GM18498 (cell line): ENCODE data around the gene GHRHR.

Source experiments
- ATAC-seq: cut with Tn5 transposase; IDR thresholded peaks from one replicate; pipeline ENCODE4 v1.9.1; 2021; ENCODE audit warnings: mild to moderate bottlenecking, moderate library complexity; ENCODE audit not compliant: unreplicated experiment

The GHRHR gene

DNA sequence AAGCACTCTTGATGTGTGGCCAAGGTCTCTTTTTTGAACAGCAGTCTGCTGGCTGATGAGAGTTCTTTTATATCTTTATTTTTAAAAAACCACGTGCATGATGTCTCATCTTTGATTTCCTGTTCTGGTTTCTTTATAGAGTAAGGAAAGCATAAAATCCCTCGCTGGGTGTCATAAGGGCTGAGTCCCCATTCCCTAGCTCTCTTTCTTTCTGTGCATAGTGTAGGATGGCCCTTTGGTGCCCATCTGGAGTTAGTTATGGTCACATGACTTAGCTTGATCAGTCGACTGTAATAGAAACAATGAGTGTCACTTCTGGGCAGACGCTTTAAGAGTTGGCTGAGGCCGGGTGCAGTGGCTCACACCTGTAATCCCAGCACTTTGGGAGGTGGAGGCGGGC lies 38.5 kb downstream of the GHRHR start:
- ATAC-seq = no peak

DNA sequence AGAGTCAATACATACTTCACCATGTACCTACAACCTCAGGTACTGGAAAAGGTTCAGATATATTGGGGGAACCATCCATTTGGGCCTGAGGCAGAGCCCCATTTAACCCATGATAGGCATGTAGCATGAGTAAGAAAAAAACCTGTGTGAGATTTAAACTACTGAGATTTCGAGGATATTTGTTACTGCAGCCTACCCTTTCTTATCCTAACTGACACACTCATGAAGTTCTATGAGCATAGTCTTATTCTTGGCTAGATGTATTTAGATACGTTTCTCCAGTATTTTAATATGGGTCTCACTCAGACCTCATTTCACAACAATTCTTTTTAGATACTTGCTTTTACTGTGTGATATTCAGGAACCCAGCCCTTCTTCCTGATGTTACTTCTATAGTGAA lies 39.3 kb downstream of the GHRHR start:
- ATAC-seq = no peak

DNA sequence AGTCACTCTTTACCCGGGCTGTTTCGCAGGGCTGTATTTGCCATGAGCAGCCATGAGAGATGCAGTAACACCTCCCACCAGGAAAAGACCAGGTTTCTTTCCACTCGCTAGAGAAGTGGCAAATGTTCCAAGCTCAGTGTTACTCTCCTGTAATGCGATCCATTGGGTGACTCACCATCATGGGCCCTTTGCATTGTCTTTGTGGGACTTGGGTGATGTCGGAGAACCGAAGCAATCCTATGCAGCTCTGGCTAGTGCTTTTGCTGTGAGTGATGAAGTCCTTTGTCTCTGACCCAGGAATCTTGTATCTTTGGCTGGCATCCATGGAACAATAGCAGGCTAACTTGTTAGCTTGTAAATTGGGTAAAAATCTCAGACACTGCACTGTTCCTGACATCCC lies 40.0 kb downstream of the GHRHR start:
- no peak for ATAC-seq

DNA sequence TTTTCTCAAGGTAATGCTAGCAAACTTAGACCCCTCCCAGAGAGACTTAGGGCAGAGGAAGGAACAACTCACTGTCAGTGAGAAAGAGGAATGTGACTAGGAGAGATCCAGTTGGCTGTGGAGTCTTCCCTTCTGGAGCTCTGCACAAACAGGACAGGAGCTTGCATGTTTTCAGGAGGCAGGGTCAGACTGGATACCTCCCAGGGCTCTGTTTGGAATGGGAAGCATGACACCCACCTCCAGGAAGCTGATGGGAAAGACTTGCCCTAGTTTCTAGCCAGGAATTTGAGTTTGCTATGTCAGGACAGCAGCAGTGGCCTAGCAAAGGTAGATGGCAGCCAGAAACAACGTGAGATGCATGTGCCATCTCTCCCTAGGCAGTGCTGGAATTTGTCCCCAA lies 40.6 kb downstream of the GHRHR start:
- no peak for ATAC-seq

DNA sequence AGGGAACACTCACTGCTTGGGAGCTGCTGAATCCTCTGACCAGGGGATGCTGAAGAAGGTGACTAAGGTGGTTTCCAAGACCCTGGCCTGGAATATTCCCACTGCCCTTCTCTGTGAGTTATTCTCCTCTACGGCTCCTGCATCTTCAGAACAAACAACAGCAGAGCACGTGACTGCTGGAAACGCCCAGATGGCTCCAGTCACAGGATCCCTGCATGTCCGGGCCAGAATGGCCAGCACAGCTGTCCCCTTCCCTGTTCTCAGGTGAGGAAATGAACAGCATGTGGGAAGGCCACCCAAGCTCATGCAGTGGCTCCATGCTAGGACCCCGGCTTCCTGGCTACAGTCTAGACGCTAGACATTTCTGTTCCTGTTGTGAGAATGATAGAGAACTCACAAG lies 43.1 kb downstream of the GHRHR start:
- no peak for ATAC-seq

DNA sequence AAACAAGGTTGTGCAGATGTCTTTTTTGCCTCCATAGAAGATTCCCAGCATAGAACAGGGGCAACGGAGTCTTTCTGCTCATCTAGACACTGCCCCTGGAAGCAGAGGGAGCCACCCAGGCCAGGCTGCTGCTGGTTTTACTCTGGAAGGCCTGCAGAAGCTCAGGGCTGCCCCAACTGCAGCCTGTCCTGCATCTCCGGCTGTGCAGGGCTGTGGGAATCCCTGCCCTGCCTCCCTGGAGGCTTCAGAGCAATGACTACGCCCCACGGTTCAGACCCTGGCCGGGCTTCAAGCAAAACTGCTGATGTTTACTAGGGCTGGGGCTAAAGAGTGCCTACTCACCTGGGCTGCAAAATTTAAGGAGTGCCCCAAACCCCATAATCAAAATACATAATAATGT lies 43.9 kb downstream of the GHRHR start:
- ATAC-seq = no peak

DNA sequence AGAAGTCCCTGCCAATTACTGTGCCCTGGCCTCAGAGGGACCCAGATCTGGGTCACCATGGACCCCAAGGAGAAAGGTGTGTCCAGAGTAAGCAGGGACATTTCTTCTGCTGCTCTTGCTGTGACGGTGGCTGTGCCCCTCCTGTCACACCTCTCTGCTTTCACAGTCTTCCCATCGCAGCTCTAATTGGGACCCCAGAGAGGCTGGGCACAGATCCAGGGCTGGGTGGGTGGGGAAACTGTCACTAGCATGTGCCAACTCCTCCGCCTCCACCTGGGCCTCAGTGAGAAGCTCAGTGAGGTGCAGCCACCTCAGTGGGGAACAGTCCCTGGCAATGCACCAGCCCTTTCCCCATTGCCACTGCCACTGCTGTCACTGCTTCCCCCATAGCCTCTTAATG lies 51.1 kb downstream of the GHRHR start:
- ATAC-seq = no peak

DNA sequence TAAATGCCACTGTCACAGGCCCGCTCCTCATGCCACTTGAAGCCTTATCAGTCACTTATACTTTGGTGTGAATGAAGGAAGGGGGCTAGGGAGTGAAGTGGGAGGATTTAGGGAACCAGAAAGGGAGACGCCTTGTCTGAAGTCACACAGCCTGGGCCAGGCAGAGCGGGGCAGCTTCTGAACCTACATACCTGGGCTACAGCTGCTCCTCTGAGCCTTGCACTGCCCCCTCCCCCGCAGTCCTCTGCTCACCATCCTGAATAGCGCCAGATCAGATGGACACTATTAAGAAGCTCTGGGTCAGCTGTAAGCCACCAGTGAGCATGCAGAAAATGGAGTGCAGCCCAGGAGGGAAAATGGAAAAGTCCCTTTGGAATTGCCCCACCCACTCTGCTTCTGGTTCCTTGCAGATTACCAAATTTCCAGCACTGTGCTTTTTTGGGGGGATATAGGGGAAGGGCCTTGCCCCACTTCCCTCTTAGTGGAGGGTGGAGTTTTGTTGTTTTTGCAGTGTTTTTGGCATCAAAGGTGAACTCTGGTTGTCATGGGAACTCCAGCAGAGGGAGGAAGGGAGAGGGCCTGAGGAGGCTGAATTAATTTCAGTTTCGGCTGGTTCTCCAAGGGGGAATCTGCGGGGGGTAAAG lies 53.4 kb downstream of the GHRHR start:
- no peak for ATAC-seq

DNA sequence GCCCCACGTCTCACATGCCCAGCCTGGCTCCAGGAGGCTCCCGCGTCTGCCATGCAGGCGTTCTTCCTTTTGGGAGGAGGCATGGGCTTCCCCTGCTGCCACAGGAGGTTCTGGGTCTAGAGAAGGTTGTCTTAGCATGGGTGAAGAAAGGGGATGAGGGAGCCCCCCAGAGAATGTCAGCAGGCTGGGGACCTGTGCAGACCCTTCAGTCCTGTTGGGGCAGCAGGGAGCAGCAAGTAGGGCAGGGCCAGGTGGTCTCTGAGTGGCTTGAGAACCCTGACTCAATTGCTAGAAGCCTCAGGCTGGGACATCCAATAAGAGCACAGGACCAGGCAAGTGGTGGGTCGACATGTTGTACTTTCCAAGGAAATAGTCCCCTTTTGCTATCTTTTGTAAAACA lies 54.0 kb downstream of the GHRHR start:
- no peak for ATAC-seq

DNA sequence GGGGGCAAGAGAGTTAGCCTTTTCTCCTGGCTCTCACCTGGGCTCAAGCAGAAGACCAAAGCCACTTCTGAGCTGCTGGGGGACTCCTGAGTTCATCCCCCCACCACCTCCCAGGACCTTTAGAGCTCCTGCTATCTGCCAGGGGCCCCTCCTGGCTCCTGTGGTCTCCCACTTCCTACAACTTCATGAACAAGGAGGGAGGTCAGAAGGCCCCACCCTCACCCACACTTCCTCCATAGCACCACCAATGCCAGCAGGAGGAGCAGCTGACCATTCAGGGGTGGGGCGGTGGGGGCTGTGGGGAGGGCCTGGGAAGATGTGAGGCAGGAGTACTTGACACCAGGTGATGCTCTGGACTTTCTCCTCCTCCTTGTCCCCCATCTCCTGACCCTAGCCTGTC lies 55.8 kb downstream of the GHRHR start:
- ATAC-seq = no peak

DNA sequence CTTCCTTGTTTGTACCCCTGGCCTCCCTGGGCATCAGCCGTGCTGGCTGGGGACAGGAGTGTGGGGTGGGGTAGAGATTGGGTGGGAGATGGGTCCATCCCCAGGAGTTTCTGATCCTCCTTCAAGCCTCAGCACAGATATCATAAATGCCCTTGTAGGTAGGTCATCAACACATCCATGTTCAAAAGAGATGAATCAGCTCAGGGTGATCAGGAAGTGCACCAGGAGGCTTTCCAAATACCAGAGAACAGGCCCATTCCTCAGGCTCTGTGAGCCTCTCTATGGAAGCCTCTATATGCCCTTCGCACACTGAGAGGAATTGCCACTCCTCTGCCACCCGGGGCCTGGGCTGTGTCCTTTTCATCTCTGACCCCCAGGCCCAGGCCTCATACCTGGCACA lies 56.4 kb downstream of the GHRHR start:
- no peak for ATAC-seq

DNA sequence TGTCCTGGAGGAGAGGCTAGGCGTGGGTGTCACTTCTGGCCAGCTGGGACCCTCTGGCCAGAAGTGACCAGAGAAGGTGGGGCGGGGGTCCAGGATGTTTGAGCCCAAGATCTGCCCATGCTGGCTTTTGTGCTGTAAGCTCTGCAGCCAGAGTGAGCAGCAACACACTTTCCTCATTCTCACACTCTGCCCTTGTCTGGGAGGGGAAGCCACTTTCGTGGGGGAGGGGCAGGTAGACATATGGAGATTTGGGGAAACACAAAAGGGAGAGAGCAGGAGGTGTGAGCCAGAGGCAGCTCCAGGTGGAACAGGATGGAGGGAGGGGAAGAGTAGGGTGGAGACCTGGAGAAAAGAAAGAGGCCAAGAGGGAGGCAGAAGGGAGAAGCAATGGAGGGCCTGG lies 56.9 kb downstream of the GHRHR start:
- no peak for ATAC-seq

DNA sequence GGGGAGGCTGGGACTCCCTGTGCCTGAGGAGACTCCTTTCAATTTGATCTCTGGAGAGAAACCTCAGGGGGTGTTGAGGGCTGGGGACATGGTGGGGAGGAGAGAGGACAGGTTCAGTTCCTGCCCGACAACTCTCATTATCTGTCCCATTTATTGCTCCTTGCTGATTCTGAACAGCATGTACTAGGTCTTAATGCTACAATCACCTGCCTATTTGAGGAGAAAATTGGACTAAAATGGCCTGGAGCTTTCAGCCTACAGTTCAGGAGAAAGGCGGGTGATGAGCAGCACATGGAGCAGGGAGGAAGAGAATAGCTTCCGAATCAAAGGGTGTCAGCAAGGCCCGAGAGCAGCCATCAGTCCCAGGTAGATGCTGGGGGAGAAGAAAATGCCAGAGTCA lies 58.4 kb downstream of the GHRHR start:
- ATAC-seq = no peak

DNA sequence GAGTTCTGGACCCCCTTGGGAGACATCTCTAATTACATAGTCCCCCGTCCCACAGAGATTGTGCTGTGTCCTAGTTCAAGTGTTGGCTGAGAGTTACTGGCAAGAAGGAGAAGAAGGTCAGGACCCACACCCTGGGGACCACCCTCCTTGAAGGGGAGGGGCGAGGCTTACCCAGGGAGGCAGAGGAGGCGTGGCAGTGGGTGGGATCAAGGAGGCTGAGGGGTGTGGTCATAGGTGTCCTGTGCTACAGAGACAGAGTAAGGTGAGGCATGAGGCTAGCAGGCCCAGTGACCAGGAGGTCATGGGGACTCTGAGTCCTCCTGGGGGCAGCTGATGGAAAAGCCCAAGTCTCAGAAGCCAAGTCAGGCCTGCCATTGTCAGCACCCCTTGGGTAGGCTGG lies 59.0 kb downstream of the GHRHR start:
- no peak for ATAC-seq

DNA sequence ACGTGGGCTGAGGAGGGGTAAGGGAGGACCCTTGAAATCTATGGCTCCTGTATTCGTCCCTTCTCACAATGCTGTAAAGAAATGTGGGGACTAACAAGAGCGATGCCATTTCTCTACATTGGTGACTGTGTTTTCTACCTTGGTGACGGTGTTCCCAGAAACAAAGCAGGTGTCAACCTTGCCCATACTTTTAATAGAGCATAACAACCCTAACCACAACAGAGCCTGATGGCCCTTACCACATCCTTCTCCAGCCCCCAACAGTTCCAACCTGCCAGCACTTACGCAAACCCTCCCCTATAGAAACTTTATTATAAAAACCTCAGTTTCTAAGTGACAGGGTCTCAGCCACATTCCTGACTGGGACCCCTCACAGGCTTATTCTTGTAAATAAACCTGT lies 60.1 kb downstream of the GHRHR start:
- no peak for ATAC-seq

DNA sequence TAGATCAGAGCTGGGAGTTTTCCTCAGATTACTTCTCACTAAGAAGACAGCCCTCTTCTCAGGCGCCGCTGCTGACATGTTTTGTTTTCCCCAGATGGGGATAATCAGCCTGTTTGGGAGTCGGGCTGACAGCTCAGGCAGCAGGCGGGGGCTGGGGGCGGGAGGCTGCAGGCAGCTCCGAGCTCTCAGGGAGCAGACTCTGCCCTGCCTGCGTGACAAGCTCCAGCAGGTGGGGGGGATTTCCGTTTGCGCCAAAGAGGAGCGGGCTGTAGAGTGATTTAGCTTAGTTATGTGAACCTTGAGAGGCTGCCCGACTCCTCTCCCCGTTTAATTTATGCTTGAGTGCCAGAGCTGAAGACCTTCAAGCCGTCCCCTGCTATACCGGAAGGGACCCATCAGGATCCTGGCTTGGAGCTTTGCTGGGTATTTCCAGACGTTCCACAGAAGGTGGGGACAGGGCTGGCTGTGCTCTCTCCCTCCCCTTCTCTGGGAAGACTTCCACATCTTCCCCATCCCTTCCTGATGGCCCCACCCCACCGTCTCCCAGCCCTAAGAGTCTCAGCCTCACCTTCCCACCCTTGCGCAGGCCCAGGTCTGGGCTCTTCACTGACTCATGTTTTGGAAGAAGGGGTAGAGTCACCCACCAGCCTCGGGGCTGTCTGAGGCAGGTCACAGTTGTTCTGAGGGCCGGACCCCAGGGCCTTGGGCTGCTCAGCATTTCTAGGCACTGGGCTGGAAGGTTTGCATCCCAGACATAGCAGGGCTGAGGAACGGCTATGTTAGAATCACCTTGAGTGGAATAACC lies 63.6 kb downstream of the GHRHR start:
- ATAC-seq = no peak

DNA sequence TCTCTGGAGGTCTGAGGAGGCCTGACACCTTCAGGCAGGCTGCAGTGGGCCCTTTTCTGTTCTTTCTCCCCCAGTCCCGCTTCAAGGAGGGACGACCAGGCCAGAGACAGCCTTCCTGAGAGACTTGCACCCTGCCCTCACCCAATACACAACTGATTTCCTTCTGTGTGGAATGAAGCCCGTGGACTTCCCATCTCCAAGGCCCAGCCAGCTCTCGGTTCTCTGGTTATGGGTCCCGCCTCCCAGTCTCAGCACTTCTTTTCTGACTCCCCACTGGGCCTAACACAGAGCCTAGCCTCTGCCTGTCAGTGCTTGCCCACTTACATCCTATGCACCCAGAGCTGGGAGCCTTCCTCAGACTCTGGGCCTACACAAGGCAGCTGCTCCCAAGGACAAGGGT lies 64.3 kb downstream of the GHRHR start:
- no peak for ATAC-seq

DNA sequence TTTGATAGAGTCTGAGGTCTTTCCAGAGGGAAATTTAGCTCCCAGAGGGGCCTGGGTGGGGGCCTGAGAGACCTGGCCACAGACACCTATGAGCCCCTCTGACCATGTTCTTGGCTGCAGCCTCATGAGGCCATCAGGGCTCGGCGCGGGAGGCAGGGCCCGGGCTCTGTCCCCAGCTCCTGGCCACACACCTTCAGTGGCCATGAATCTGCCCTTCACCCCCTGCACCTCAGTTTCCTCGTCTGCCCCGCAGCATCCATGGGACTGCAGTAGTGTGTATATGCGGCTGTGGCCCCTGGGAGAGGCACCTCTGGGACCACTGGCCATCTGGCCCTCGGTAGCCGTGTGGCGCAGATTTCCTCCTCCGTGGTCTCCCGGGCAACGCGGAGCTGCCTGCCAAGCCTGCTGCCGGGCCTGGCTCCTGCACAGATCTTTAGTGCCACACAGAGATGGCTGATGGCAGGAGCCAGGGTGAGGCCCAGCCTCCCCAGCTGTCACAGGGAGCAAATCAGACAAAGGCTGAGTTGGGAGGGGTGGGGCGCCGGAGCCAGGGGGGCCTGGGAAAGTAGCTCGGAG lies 64.8 kb downstream of the GHRHR start:
- ATAC-seq = no peak
